ENCODE results near the gene CCT4.
"Not testable (repeated sequence)": the region's sequence is repeated elsewhere in the genome, so short reads cannot be mapped to it uniquely, and the experiment has no call there.

CCT4 gene

DNA sequence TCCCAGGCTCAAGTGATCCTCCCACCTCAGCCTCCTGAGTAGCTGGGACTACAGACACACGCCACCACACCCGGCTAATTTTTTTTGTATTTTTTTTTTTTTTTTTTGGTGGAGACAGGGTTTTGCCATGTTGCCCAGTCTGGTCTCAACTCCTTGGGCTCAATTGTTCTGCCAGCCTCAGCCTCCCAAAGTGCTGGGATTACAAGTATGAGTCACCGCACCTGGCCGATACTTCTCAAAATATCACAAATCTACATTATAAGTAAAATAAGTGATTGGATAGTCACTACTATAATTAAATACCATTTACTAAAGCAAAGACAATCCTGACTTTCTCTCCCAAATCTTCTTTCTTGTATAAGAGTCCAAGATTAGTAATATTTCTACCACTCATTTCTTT lies 9.1 kb downstream of the CCT4 start:
- DNase-seq (ENCODE audit: low read depth) = not testable (repeated sequence)

DNA sequence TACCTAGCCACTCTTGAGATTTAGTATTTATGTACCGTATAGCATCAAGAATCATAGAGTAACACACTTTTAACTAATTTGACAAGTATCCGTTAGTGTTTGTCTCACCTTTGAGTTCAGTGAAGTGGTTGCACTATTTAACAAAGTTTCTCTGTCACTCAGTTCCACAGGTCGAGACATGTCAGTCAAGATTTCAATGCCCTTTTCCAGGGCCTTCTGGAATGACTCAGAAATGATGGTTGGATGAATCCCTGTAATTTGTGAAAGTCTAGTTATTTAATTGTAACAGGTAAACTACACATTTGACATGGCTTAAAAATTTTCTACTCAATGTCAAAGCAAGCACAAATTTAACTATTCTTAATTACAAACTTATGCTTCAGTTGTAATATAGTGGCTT lies 9.7 kb downstream of the CCT4 start:
- no peak for DNase-seq (ENCODE audit: low read depth)

DNA sequence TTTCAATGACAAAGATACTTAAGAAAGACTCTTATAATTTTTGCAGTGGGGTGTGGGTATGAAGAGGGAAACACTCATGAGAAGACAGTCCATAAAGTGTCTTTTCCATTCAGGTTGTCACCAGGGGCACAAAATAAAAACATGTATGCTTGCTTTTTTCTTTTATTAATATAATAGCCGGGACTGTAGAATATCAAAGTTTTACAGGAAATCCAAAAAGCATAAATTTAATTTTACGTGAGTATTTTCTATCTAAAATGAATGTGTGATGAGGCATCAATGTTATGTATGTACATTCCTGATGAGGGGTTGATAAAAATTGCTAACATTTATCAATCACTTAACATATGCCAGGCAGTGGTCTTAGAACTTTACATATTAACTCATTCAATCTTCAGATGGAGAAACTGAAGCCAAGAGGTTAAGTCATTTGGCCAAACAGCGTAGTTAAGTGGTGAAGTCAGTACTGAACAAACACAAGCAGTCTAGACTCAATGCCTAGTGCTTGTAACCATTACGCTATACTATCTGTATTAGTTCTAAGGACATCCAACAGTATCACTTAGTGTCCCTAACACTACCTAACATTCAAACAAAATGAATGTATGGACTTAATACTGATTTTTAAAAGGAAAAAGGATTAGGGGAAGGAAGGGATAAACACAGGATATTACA lies 10.7 kb downstream of the CCT4 start:
- no peak for DNase-seq (ENCODE audit: low read depth)

DNA sequence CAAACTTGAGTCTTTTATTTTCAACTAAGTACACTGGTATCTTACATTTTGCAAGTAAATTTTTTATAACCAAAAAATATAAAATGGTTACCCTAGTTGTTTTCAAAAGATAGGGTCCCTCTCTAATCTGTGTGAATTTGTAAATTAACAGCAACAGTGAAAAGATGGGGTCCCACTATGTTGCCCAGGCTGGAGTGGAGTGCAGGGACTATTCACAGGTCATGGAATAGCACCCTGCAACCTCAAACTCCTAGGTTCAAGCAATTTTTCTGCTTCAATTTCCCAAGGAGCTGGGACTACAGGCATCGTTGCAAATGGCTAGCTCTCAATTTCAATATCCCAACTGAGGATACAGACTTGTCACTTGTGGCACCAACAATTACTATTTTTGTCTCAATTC lies 12.1 kb downstream of the CCT4 start:
- DNase-seq (ENCODE audit: low read depth) = no peak

GRCh38 chr2:61866482-61867089 lies 21.9 kb downstream of the CCT4 start:
- DNase-seq (ENCODE audit: low read depth) = not testable (repeated sequence)

GRCh38 chr2:61862085-61862484 lies 26.4 kb downstream of the CCT4 start:
- no peak for DNase-seq (ENCODE audit: low read depth)

- DNase-seq (ENCODE audit: low read depth) = no peak
These were observed 31.2 kb downstream of the CCT4 start for GRCh38 chr2:61857224-61857623.

DNA sequence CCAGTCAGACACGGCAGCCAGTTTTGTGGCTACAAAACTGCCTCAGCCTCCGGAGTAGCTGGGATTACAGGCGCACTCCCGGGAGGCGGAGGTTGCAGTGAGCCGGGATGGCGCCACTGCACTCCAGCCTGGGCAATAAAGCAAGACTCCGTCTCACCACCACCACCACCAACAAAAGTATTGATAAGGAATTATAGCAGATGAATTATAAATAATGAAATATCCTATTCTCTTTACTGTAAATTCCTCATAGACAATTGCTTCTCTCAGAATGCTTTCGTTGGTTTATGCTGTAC lies 33.2 kb downstream of the CCT4 start:
- DNase-seq (ENCODE audit: low read depth) = no peak

GRCh38 chr2:61854564-61855317 lies 33.7 kb downstream of the CCT4 start:
- peak; percentile 67 for DNase-seq (ENCODE audit: low read depth)

- DNase-seq (ENCODE audit: low read depth) = peak; percentile 52
These were observed 34.5 kb downstream of the CCT4 start, which contains the start of gene FAM161A for GRCh38 chr2:61853847-61854563. Gene FAM161A, minus strand, starts transcription at chr2:61854060. Its CDS starts 19 bp downstream, at chr2:61854041.

DNA sequence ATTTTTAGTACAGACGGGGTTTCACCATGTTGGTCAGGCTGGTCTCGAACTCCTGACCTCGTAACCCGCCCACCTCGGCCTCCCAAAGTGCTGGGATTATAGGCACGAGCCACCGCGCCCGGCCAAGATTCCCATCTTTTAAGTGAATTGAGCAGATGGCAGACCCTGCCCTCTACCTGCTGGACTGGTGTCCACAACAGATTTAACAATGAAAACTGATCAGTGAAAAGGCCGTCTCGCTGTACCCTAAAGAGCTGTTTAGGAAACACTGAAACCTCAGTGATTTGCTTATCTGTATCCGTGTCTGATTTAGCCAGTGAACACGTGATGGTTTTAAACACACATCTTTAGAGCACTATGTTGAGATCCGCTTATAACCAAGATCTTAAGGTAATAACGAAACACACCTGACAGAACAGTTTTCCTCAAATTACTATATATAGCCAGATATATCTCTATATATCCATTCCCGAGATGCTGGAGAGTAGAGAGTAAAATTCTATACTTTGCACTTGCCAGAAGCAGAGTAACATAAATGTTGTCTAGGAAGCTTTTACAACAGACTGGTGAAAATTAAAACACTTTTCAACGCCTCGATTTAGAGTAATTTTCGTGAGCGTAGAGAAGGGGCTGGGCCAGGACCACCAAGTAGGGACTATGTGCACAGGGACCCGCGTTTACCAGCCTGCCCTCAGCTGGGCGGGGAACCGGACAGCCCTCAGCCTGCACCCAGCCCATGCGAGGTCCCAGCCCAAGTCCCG lies 35.2 kb downstream of the CCT4 start:
- DNase-seq (ENCODE audit: low read depth) = no peak

DNA sequence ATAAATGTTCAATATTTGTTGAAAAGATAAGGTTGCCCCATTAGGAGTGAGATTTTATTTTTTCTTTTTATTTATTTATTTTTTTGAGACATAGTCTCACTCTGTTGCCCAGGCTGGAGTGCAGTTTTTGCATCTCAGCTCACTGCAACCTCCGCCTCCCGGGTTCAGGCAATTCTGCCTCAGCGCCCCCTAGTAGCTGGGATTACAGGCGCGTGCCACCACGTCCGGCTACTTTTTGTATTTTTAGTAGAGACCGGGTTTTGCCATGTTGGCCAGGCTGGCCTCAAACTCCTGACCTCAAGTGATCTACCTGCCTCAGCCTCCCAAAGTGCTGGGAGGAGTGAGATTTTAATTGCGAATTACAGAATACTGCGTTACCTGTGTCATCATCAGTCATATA lies 37.2 kb downstream of the CCT4 start:
- DNase-seq (ENCODE audit: low read depth) = not testable (repeated sequence)

GRCh38 chr2:61845320-61845719 lies 43.1 kb downstream of the CCT4 start:
- no peak for DNase-seq (ENCODE audit: low read depth)

DNA sequence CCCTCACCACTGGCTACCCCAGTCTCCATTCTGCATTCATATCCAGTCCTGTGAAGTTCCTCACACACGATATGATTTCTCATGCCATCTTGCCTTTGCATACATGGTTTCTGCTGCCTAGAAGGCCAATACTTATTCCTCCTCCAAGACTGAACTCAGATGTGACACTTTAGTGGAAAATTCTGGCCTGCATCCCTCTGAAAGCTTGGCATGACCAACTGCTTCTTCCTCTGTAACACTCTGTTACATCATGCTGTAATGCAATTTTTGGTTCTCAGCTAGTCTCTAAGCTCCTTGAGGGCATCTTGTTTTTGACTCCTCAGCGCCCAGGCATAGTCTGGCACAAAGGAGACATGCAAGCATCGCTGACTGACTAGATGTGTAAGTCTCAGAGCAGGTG lies 47.2 kb downstream of the CCT4 start:
- DNase-seq (ENCODE audit: low read depth) = no peak

DNA sequence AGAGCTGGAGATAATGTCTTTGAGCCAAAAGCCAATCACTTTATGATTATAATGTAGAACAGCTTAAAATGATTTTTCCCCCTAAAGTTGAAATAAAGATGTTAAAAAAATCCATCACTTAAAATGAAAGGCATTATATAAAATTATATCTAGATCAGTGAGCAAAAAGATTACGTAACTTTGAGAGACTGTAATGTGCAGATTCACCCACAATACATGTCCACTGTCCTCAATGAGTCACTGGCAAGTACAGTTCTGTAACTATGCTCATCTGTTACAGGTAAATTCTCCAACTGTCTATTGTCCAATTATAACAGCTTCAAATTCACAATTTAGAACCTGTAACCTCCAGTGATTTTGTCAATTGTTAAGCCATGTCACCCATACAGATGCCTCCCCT lies 53.6 kb downstream of the CCT4 start:
- DNase-seq (ENCODE audit: low read depth) = no peak

DNA sequence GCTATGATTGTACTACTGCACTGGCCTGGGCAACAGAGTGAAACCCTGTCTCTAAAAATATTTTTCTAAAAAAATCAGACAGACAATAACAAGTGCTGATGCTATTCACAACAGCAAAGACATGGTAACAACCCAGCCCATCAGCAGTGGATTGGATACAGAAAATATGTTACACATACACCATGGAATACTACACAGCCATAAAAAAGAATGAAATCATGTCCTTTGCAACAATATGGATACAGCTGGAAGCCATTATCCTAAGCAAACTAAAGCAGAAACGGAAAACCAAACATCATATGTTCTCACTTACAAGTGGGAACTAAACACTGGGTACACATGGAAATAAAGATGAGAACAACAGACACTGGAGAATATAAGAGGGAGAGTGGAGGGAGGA lies 54.5 kb downstream of the CCT4 start:
- DNase-seq (ENCODE audit: low read depth) = no peak

DNA sequence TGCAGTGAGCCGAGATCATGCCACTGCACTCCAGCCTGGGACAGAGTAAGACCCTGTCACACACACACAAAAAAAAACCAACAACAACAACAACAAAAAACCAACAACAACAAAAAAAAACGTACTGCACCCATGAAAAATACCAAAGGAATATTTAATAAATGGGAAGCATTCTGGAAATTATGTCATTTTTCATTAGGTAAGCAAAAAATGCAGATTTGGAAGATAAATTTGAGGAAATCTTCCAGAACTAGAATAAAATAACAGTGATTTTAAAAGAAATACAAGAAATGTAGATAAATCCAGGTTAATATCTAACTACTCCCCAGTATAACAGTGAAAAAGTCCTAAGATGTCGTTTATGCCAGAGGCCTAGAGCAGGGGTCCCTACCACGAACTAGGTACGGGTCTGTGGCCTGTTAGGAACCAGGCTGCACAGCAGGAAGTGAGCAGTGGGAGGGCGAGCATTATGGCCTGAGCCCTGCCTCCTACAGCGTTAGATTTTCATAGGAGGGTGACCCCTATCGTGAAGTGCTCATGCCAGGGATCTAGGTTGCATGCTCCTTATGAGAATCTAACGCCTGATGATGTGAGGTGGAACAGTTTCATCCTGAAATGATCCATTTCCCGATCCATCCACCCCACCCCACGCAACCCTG lies 56.1 kb downstream of the CCT4 start:
- DNase-seq (ENCODE audit: low read depth) = no peak

GRCh38 chr2:61822255-61822654 lies 66.2 kb downstream of the CCT4 start:
- DNase-seq (ENCODE audit: low read depth) = no peak

Data from stimulated activated CD8-positive, alpha-beta memory T cell treated with anti-CD3 and anti-CD28 coated beads, Interleukin-7, amount 100 ng/mL, for 24 hours (primary cell).